Sigmoid colon (tissue), 7 donors: ENCODE results near the gene SLC25A45. TPM values are rescaled to one million over a fixed set of nuclear protein-coding genes. Genes with fewer than 3 reads are reported as not detected.
A peak's percentile ranks its signal among the peaks of the same experiment; 100 is the strongest.

Source experiments
- DNase-seq: peaks from one replicate; pipeline ENCODE4 v3.0.0-alpha.2; 2019
- H3K27ac ChIP-seq, 4 donors: fragments of 200-600 bp; sonication (generic); one replicate each; pipeline ENCODE4 v1.5.1; 2016 to 2019; ENCODE audit warnings: mild to moderate bottlenecking in 1 of 4
- H3K27me3 ChIP-seq, 3 donors: fragments of 200-600 bp; sonication (generic); one replicate each; pipeline ENCODE4 v1.5.1; 2019; ENCODE audit warnings: mild to moderate bottlenecking in 1 of 3
- H3K36me3 ChIP-seq, 4 donors: fragments of 200-600 bp; sonication (generic); one replicate each; pipeline ENCODE4 v1.5.1; 2016 to 2019
- H3K4me1 ChIP-seq, 4 donors: fragments of 200-600 bp; sonication (generic); one replicate each; pipeline ENCODE4 v1.5.1; 2017 to 2019
- H3K4me3 ChIP-seq, 4 donors: fragments of 200-600 bp; sonication (generic); one replicate each; pipeline ENCODE4 v1.5.1; 2017 to 2019; ENCODE audit warnings: mild to moderate bottlenecking in 2 of 4, moderate library complexity in 1 of 4
- H3K9me3 ChIP-seq, 4 donors: fragments of 200-600 bp in 3 of 4; sonication (generic) in 3 of 4; one replicate each; pipeline versions ENCODE4 v1.5.1 to v1.6.1; 2013 to 2019
- EP300 ChIP-seq, 4 donors: sonication (generic); formaldehyde crosslinking; IDR thresholded peaks; one replicate each; pipeline ENCODE4 v1.6.1; 2017; ENCODE audit warnings: antibody characterized with exemption in 4 of 4
- POLR2A ChIP-seq, 2 donors: fragments of 450-650 bp; IDR thresholded peaks; one replicate each; pipeline ENCODE4 v1.6.1; 2016; ENCODE audit warnings: antibody characterized with exemption in 2 of 2, mild to moderate bottlenecking in 2 of 2, moderate library complexity in 2 of 2
- POLR2AphosphoS5 ChIP-seq, 4 donors: sonication (generic); formaldehyde crosslinking; IDR thresholded peaks; one replicate each; pipeline ENCODE4 v1.6.1; 2017; ENCODE audit warnings: antibody characterized with exemption in 4 of 4
- WGBS, 2 donors: extraction: QIAGEN DNeasy Blood & Tissue Kit; methylation state at CpG; one replicate each; pipeline ENCODE4 v1.1.7; 2013; 5-methylcytosine and 5-hydroxymethylcytosine counted together
- intact Hi-C: fragments of 100-400 bp; cut with DNase I; formaldehyde crosslinking; loops from one replicate; pipeline ENCODE4 v1.15.1; 2023
- polyA plus RNA-seq, 3 donors: library from polyadenylated mRNA; stranded (reverse); fragments of 200-250 nt; gene quantifications; one replicate each; pipeline ENCODE4 v1.2.3, GENCODE V29; 2013
- total RNA-seq, 4 donors: library from RNA; depleted of rRNA; stranded (reverse); fragments of >200 nt; gene quantifications; one replicate each; pipeline ENCODE4 v1.1.0, GENCODE V29; 2016
- TF ChIP-seq, protein P1 (sequence below), 4 experiments: fragments of 450-650 bp in 3 of 4; fragments of 200-600 bp in 1 of 4; IDR thresholded peaks; one replicate each; pipeline ENCODE4 v1.5.1; 2016 to 2019; ENCODE audit warnings: antibody characterized with exemption in 4 of 4, mild to moderate bottlenecking in 3 of 4, moderate library complexity in 2 of 4
- donor health status: healthy with polysubstance abuse.
- donor health status: Bipolar disorder and iron deficiency.
- donor health status: healthy.

The SLC25A45 gene
- total and polyA plus RNA-seq, 7 donors, result 1.2 to 12.8 (median 5.3) TPM

DNA sequence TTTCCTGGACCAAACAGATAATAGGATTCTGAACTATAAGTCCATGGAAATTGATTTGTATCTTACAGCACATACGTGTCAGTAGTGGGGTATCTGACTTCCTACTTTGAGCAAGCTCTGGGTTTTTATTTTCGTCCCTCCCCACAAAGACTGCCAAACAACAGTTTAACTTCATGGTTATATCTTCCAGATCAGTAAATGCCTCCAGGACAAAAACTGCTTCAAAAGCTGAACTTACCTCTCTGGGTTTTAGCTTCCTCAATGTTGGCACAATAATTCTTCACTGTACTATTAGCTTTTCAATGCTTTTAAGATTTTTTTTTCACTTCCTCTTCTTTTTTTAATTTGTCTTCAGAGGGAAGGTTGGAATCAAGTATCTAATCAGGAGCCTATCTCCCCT lies 53.0 kb downstream of the SLC25A45 start:
- intact Hi-C loops, result no loop called here
- H3K9me3 ChIP-seq, result no peaks in the 10 kb centered on the region
- H3K36me3 ChIP-seq, result no peaks in the 10 kb centered on the region
- WGBS, 2 donors, result 49 to 59% methylated on average over 2 of the region's 2 CpGs
- DNase-seq, result no peak
- TF ChIP-seq, protein P1, sequence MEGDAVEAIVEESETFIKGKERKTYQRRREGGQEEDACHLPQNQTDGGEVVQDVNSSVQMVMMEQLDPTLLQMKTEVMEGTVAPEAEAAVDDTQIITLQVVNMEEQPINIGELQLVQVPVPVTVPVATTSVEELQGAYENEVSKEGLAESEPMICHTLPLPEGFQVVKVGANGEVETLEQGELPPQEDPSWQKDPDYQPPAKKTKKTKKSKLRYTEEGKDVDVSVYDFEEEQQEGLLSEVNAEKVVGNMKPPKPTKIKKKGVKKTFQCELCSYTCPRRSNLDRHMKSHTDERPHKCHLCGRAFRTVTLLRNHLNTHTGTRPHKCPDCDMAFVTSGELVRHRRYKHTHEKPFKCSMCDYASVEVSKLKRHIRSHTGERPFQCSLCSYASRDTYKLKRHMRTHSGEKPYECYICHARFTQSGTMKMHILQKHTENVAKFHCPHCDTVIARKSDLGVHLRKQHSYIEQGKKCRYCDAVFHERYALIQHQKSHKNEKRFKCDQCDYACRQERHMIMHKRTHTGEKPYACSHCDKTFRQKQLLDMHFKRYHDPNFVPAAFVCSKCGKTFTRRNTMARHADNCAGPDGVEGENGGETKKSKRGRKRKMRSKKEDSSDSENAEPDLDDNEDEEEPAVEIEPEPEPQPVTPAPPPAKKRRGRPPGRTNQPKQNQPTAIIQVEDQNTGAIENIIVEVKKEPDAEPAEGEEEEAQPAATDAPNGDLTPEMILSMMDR (IDR thresholded peaks at IDR 0.05), result no peak
- TF ChIP-seq POLR2AphosphoS5 (IDR thresholded peaks at IDR 0.05), result no peak
- TF ChIP-seq POLR2A (IDR thresholded peaks at IDR 0.05), result no peak
- TF ChIP-seq EP300 (IDR thresholded peaks at IDR 0.05), result no peak
- no peak overlapping the region for H3K4me3 ChIP-seq
- H3K4me1 ChIP-seq, result peaks cover 0 to 13% (median 5%) of the 10 kb centered on the region in 4 donors
- no peaks in the 10 kb centered on the region for H3K27me3 ChIP-seq
- peak overlapping the region in 1 of 4 donors; percentile 2 for H3K27ac ChIP-seq

DNA sequence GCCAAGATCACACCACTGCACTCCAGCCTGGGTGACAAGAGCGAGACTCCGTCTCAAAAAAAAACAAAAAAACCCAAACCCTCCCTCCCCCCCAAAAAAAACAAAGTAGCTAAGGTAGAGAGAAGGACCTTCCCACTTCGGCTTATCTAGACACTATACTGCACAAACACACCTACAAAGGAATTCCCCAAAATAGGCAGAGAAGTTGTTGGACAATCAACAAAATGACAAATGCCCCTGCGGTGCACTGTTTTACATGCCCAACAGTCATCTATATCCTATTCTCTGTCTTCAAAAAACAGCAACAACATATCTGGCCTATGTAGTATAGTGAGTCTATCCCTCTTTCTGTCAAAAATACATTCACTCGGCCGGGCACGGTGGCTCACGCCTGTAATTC lies 55.4 kb downstream of the SLC25A45 start:
- Histone ChIP-seq H3K4me1 (peaks cover 0 to 15% (median 8%) of the 10 kb centered on the region in 4 donors), H3K4me3 (no peak overlapping the region), H3K36me3 (peaks cover 1 to 7% (median 3%) of the 10 kb centered on the region in 4 donors), H3K27me3 (no peaks in the 10 kb centered on the region), H3K9me3 (no peaks in the 10 kb centered on the region), H3K27ac (no peak overlapping the region)
- DNase-seq, result no peak
- intact Hi-C loops, result no loop called here
- TF ChIP-seq, protein P1 (IDR thresholded peaks at IDR 0.05), result no peak
- TF ChIP-seq EP300 (IDR thresholded peaks at IDR 0.05), result no peak
- no peak for TF ChIP-seq POLR2A (IDR thresholded peaks at IDR 0.05)
- TF ChIP-seq POLR2AphosphoS5 (IDR thresholded peaks at IDR 0.05), result peak in 1 of 4 donors; percentile 12
- 34 to 75% methylated on average over 8 of the region's 8 CpGs for WGBS, 2 donors

DNA sequence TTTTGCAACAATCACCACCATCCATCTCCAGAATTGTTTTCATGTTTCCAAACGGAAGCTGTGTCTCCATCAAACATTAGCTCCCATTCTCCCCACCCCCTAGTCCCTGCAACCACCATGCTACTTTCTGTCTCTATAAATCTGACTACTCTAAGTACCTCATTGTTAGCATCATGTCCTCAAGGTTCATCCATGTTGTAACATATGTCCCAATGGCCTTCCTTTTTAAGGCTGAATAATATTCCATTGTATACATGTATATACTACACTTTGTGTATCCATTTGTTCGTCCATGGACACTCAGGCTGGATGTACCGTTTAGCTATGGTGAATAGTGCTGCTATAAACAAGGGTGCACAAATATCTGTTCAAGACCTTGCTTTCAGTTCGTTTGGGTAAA lies 57.0 kb downstream of the SLC25A45 start:
- no peak for DNase-seq
- intact Hi-C loops, result no loop called here
- peaks cover 0 to 29% (median 23%) of the 10 kb centered on the region in 4 donors for H3K4me1 ChIP-seq

More for the DNA sequence above, 57.0 kb downstream of the SLC25A45 start:
- Histone ChIP-seq H3K27ac (no peak overlapping the region), H3K4me3 (no peak overlapping the region), H3K9me3 (no peaks in the 10 kb centered on the region), H3K36me3 (peaks cover 14 to 23% (median 17%) of the 10 kb centered on the region in 4 donors), H3K27me3 (no peaks in the 10 kb centered on the region)
- TF ChIP-seq POLR2A (IDR thresholded peaks at IDR 0.05) (no peak), EP300 (IDR thresholded peaks at IDR 0.05) (no peak), POLR2AphosphoS5 (IDR thresholded peaks at IDR 0.05) (peak in 2 of 4 donors; percentile 49 to 57)
- TF ChIP-seq, protein P1 (IDR thresholded peaks at IDR 0.05), result no peak
- 76 to 88% methylated on average over 4 of the region's 4 CpGs for WGBS, 2 donors

Other genes with a start within 250 kb of the SLC25A45 start
- gene SYVN1, start 248.1 kb downstream of the SLC25A45 start, total RNA-seq, result 10 to 100 TPM; 17.1 to 36.0 (median 24.3) TPM
- 10 to 100 TPM in 1 of 3 donors, 1 to 10 TPM in 2; 5.1 to 43.5 (median 7.2) TPM for gene SYVN1, start 248.1 kb downstream of the SLC25A45 start, polyA plus RNA-seq
- not detected for gene SPDYC, start 212.4 kb downstream of the SLC25A45 start, total RNA-seq
- not detected for gene SPDYC, start 212.4 kb downstream of the SLC25A45 start, polyA plus RNA-seq
- 100 to 1,000 TPM in 3 of 4 donors, 10 to 100 TPM in 1; 84.5 to 193 (median 133) TPM for gene CAPN1, start 200.7 kb downstream of the SLC25A45 start, total RNA-seq
- 100 to 1,000 TPM; 156 to 245 (median 210) TPM for gene CAPN1, start 200.7 kb downstream of the SLC25A45 start, polyA plus RNA-seq
- 1 to 10 TPM; 3.6 to 8.8 (median 4.8) TPM for gene POLA2, start 120.7 kb downstream of the SLC25A45 start, total RNA-seq
- gene POLA2, start 120.7 kb downstream of the SLC25A45 start, polyA plus RNA-seq, result 10 to 100 TPM in 1 of 3 donors, 1 to 10 TPM in 2; 4.6 to 13.4 (median 5.4) TPM
- gene CDC42EP2, start 67.8 kb downstream of the SLC25A45 start, total RNA-seq, result 10 to 100 TPM; 11.0 to 29.1 (median 16.5) TPM
- gene CDC42EP2, start 67.8 kb downstream of the SLC25A45 start, polyA plus RNA-seq, result 10 to 100 TPM in 2 of 3 donors, 1 to 10 TPM in 1; 8.8 to 15.0 (median 11.4) TPM
- gene DPF2, start 48.8 kb downstream of the SLC25A45 start, total RNA-seq, result 10 to 100 TPM; 28.5 to 51.2 (median 40.5) TPM
- gene DPF2, start 48.8 kb downstream of the SLC25A45 start, polyA plus RNA-seq, result 10 to 100 TPM; 13.8 to 25.4 (median 14.1) TPM
- under 1 TPM in 3 of 4 donors, not detected in 1; 0.14 to 0.36 (median 0.33) TPM for gene TIGD3, start 27.9 kb downstream of the SLC25A45 start, total RNA-seq
- gene TIGD3, start 27.9 kb downstream of the SLC25A45 start, polyA plus RNA-seq, result under 1 TPM in 2 of 3 donors, not detected in 1; 0.69 to 0.96 TPM
- 10 to 100 TPM; 10.7 to 27.5 (median 15.6) TPM for gene FRMD8, start 4.0 kb upstream of the SLC25A45 start, total RNA-seq
- 10 to 100 TPM; 21.6 to 29.0 (median 25.2) TPM for gene FRMD8, start 4.0 kb upstream of the SLC25A45 start, polyA plus RNA-seq
- gene NEAT1, start 40.2 kb upstream of the SLC25A45 start, total RNA-seq, result 100 to 1,000 TPM; 142 to 573 (median 268) TPM
- gene NEAT1, start 40.2 kb upstream of the SLC25A45 start, polyA plus RNA-seq, result 100 to 1,000 TPM in 1 of 3 donors, 10 to 100 TPM in 2; 26.8 to 587 (median 78.7) TPM
- over 10,000 TPM; 10,511 to 32,672 (median 12,130) TPM for gene MALAT1, start 116.4 kb upstream of the SLC25A45 start, total RNA-seq
- 1,000 to 10,000 TPM in 1 of 3 donors, 100 to 1,000 TPM in 1, 1 to 10 TPM in 1; 6.6 to 1,968 (median 374) TPM for gene MALAT1, start 116.4 kb upstream of the SLC25A45 start, polyA plus RNA-seq
- 100 to 1,000 TPM in 1 of 4 donors, 10 to 100 TPM in 3; 67.1 to 100 (median 77.7) TPM for gene SCYL1, start 142.4 kb upstream of the SLC25A45 start, total RNA-seq
- 10 to 100 TPM; 57.3 to 66.1 (median 61.7) TPM for gene SCYL1, start 142.4 kb upstream of the SLC25A45 start, polyA plus RNA-seq
- 100 to 1,000 TPM in 2 of 4 donors, 10 to 100 TPM in 2; 79.6 to 268 (median 117) TPM for gene LTBP3, start 175.7 kb upstream of the SLC25A45 start, total RNA-seq
- 10 to 100 TPM in 1 of 3 donors, 1 to 10 TPM in 2; 3.9 to 34.0 (median 9.6) TPM for gene LTBP3, start 175.7 kb upstream of the SLC25A45 start, polyA plus RNA-seq
- gene ZNRD2, start 187.8 kb upstream of the SLC25A45 start, total RNA-seq, result 10 to 100 TPM; 24.9 to 61.0 (median 58.5) TPM
- 10 to 100 TPM; 30.7 to 52.6 (median 36.6) TPM for gene ZNRD2, start 187.8 kb upstream of the SLC25A45 start, polyA plus RNA-seq
- 10 to 100 TPM; 61.2 to 96.7 (median 91.6) TPM for gene FAM89B, start 189.9 kb upstream of the SLC25A45 start, total RNA-seq
- gene FAM89B, start 189.9 kb upstream of the SLC25A45 start, polyA plus RNA-seq, result 10 to 100 TPM; 34.0 to 63.3 (median 38.4) TPM
- 100 to 1,000 TPM; 148 to 366 (median 194) TPM for gene EHBP1L1, start 193.4 kb upstream of the SLC25A45 start, total RNA-seq
- gene EHBP1L1, start 193.4 kb upstream of the SLC25A45 start, polyA plus RNA-seq, result 10 to 100 TPM; 31.2 to 71.2 (median 71.2) TPM
- under 1 TPM in 2 of 4 donors, not detected in 2; 0.54 to 0.71 TPM for gene KCNK7, start 213.2 kb upstream of the SLC25A45 start, total RNA-seq
- 1 to 10 TPM in 1 of 3 donors, not detected in 2; 1.4 TPM for gene KCNK7, start 213.2 kb upstream of the SLC25A45 start, polyA plus RNA-seq
- 10 to 100 TPM; 18.5 to 52.1 (median 26.3) TPM for gene MAP3K11, start 231.6 kb upstream of the SLC25A45 start, total RNA-seq
- 10 to 100 TPM; 48.6 to 71.2 (median 71.0) TPM for gene MAP3K11, start 231.6 kb upstream of the SLC25A45 start, polyA plus RNA-seq
- 10 to 100 TPM; 10.7 to 21.3 (median 14.3) TPM for gene PCNX3, start 233.1 kb upstream of the SLC25A45 start, total RNA-seq
- 10 to 100 TPM in 1 of 3 donors, 1 to 10 TPM in 2; 6.0 to 35.0 (median 6.6) TPM for gene PCNX3, start 233.1 kb upstream of the SLC25A45 start, polyA plus RNA-seq